K562 (cell line): ENCODE data around the gene SYT1. TPM values are rescaled to one million over a fixed set of nuclear protein-coding genes. Genes with fewer than 3 reads are reported as not detected.

Source experiments
- ATAC-seq: fragments of 200-7000 bp; cut with Tn5 transposase; 3 replicates; pipeline ENCODE4 v1.9.1; 2020; ENCODE audit warnings: moderate library complexity
- BruUV-seq: library from RNA; stranded (reverse); fragments of 400-500 nt; replicated peaks from 2 replicates; lab custom pipeline; 2021; lab: Mats Ljungman, UMichigan
- CTCF ChIA-PET: fragments of 300-600 bp; formaldehyde crosslinking; extraction: SDS; loops from one replicate; lab custom pipeline; 2021; ENCODE audit warnings: low intra/inter-chr PET ratio; lab: Yijun Ruan, JAX
- POLR2A ChIA-PET: fragments of 300-600, 350-650 bp; sonication (Branson Sonifier 250); formaldehyde crosslinking; extraction: SDS; loops from one replicate; lab custom pipeline; 2021; ENCODE audit warnings: antibody characterized with exemption, inconsistent platforms; lab: Yijun Ruan, JAX
- DNase-seq, 4 experiments: peaks; one replicate each; pipeline versions ENCODE4 v3.0.0 to v3.0.0-alpha.2; 2011 to 2018; ENCODE audit warnings: low spot score in 3 of 4, mixed read lengths in 3 of 4; ENCODE audit errors: extremely low read depth in 1 of 4
- FAIRE-seq: peaks from 2 replicates; lab custom pipeline; 2011; peaks lifted over from hg19 to GRCh38; lab: Jason Lieb, UNC
- H2AFZ ChIP-seq: 2 replicates; pipeline ENCODE4 v1.6.0; 2011; ENCODE audit warnings: low read depth, low read length, control low read depth, inconsistent platforms
- H3K27ac ChIP-seq: fragments of 200-600 bp; 3 replicates; pipeline ENCODE4 v1.8.0; 2011; ENCODE audit warnings: low read depth, mild to moderate bottlenecking, control low read depth, inconsistent platforms, low read length, moderate library complexity, mixed read lengths; ENCODE audit errors: extremely low read depth
- H3K27me3 ChIP-seq, 2 experiments: fragments of 300-600 bp in 1 of 2; 2 replicates in 1 of 2; 3 replicates in 1 of 2; pipeline versions ENCODE4 v1.6.0 to v1.8.0; 2011; ENCODE audit warnings: inconsistent platforms in 2 of 2, low read length in 2 of 2, mild to moderate bottlenecking in 1 of 2, mixed read lengths in 1 of 2, moderate library complexity in 1 of 2; ENCODE audit not compliant: control insufficient read depth in 2 of 2, insufficient read depth in 2 of 2
- H3K36me3 ChIP-seq: fragments of 300-600 bp; 3 replicates; pipeline ENCODE4 v1.8.0; 2011; ENCODE audit warnings: mild to moderate bottlenecking, low read length, inconsistent platforms; ENCODE audit not compliant: control insufficient read depth, insufficient read depth
- H3K4me1 ChIP-seq, 2 experiments: fragments of 200-600 bp in 1 of 2; replicated peaks in 1 of 2; 2 replicates in 1 of 2; 3 replicates in 1 of 2; pipeline versions ENCODE4 v1.5.1 to v1.8.0; 2011; ENCODE audit warnings: inconsistent platforms in 2 of 2, low read length in 2 of 2, mild to moderate bottlenecking in 1 of 2, mixed read lengths in 1 of 2, moderate library complexity in 1 of 2; ENCODE audit not compliant: control insufficient read depth in 2 of 2, insufficient read depth in 2 of 2
- H3K4me2 ChIP-seq: 2 replicates; pipeline ENCODE4 v1.6.1; 2011; ENCODE audit warnings: low read length, control low read depth, inconsistent platforms, mixed read lengths; ENCODE audit not compliant: insufficient read depth
- H3K4me3 ChIP-seq: fragments of 200-600 bp; sonication (generic), shearing (Covaris generic); 2 replicates; pipeline ENCODE4 v1.5.1; 2016; ENCODE audit warnings: control low read depth, inconsistent platforms
- H3K79me2 ChIP-seq: fragments of 200-600 bp; 3 replicates; pipeline ENCODE4 v1.8.0; 2011; ENCODE audit warnings: low read length, inconsistent platforms; ENCODE audit not compliant: control insufficient read depth, insufficient read depth
- H3K9ac ChIP-seq, 2 experiments: 2 replicates each; pipeline versions ENCODE4 v1.6.0 to v1.6.1; 2011; ENCODE audit warnings: low read depth in 2 of 2, low read length in 2 of 2, control low read depth in 1 of 2, inconsistent platforms in 1 of 2, mild to moderate bottlenecking in 1 of 2, mixed read lengths in 1 of 2; ENCODE audit not compliant: insufficient read depth in 1 of 2
- H3K9me1 ChIP-seq: one replicate; pipeline ENCODE4 v1.6.0; 2011; ENCODE audit warnings: inconsistent platforms, mild to moderate bottlenecking, low read length, moderate library complexity; ENCODE audit not compliant: control insufficient read depth, insufficient read depth
- H3K9me3 ChIP-seq: replicated peaks from 2 replicates; pipeline ENCODE4 v1.5.1; 2011; ENCODE audit warnings: low read depth, low read length, inconsistent platforms; ENCODE audit not compliant: control insufficient read depth, insufficient read depth
- H4K20me1 ChIP-seq: replicated peaks from 2 replicates; pipeline ENCODE4 v1.6.1; 2011; ENCODE audit warnings: low read length, inconsistent platforms, mixed read lengths; ENCODE audit not compliant: control insufficient read depth, insufficient read depth
- HDAC2 ChIP-seq: fragments of 450-650 bp; IDR thresholded peaks from 2 replicates; pipeline ENCODE4 v1.6.1; 2016; ENCODE audit warnings: mild to moderate bottlenecking
- HMG20A ChIP-seq: fragments of 450-650 bp; formaldehyde crosslinking; conservative IDR thresholded peaks from 2 replicates; pipeline ENCODE4 v1.4.0; 2020; ENCODE audit warnings: mild to moderate bottlenecking, mixed read lengths
- KDM1A ChIP-seq, 2 experiments: fragments of 450-650 bp; IDR thresholded peaks; 2 replicates each; pipeline ENCODE4 v1.6.1; 2016; ENCODE audit warnings: mild to moderate bottlenecking in 2 of 2
- MLX ChIP-seq, 2 experiments: fragments of 450-650 bp in 1 of 2; sonication (generic) in 1 of 2; formaldehyde crosslinking; conservative IDR thresholded peaks; 2 replicates each; pipeline versions ENCODE4 v1.4.0 to v1.8.1; 2020 to 2022; ENCODE audit warnings: mild to moderate bottlenecking in 1 of 2, missing genetic modification reagents in 1 of 2
- TGIF2 ChIP-seq: sonication (generic); formaldehyde crosslinking; IDR thresholded peaks from 2 replicates; pipeline ENCODE4 v1.8.1; 2022; ENCODE audit warnings: mild to moderate bottlenecking, missing genetic modification reagents, moderate library complexity
- ZEB2 ChIP-seq: fragments of 450-650 bp; IDR thresholded peaks from 2 replicates; pipeline ENCODE4 v1.6.1; 2016
- WGBS: fragments of 100-300 bp; shearing (Covaris generic); methylation state at CpG from one replicate; pipeline ENCODE4 v1.1.6; 2016; ENCODE audit warnings: low coverage, mixed read lengths; ENCODE audit not compliant: insufficient coverage; ENCODE audit errors: missing lambda C conversion rate; 5-methylcytosine and 5-hydroxymethylcytosine counted together
- in situ Hi-C: fragments of 300-500 bp; cut with MboI; formaldehyde crosslinking; loops from 4 replicates; pipeline ENCODE4 v1.15.0; 2018; ENCODE audit warnings: inconsistent platforms, mixed read lengths
- intact Hi-C: fragments of 100-400 bp; cut with micrococcal nuclease; formaldehyde crosslinking; loops from 2 replicates; pipeline ENCODE4 v1.14.2; 2022
- polyA plus RNA-seq, 8 experiments: library from polyadenylated mRNA; depleted of rRNA in 4 of 8; stranded (reverse) in 5 of 8; unstranded in 3 of 8; fragments of >200 nt; fragmentation: Nextera tagmentation in 2 of 8; fragmentation: Illumina TruSeq in 1 of 8; extraction: Ambion mirVana in 2 of 8; extraction: Trizol in 1 of 8; gene quantifications; 2 replicates each; pipeline versions ENCODE4 v1.2.1 to v1.2.3, GENCODE V29; 2011 to 2014; ENCODE audit warnings: inconsistent platforms in 1 of 8, missing spikeins in 1 of 8
- total RNA-seq, 7 experiments: library from RNA; depleted of rRNA in 6 of 7; stranded (reverse); fragments of >200 nt in 6 of 7; fragmentation: Illumina TruSeq in 2 of 7; extraction: Trizol in 2 of 7; gene quantifications; 2 replicates each; pipeline versions ENCODE4 v1.2.1 to v1.2.3, GENCODE V29; 2011 to 2021; ENCODE audit warnings: low replicate concordance in 1 of 7
- TF ChIP-seq, protein P1 (sequence below): fragments of 250-450 bp; sonication (Bioruptor Pico); IDR thresholded peaks from 2 replicates; pipeline ENCODE4 v1.4.0; 2020
- TF ChIP-seq, protein P2 (sequence below): IDR thresholded peaks from 2 replicates; pipeline ENCODE4 v1.6.1; 2011; ENCODE audit not compliant: insufficient read length; ENCODE audit errors: extremely low read depth

Gene SYT1
- total and polyA plus RNA-seq, 9 of the 15 experiments (the other 6 are each of a cell fraction or from before 2014, with no cell fraction given) = 0.03 to 0.13 (median 0.07) TPM; not detected in 4

- Histone ChIP-seq H3K79me2 (no peaks in the 10 kb centered on the region), H3K27ac (no peak overlapping the region), H4K20me1 (no peaks in the 10 kb centered on the region), H3K36me3 (no peaks in the 10 kb centered on the region), H2AFZ (no peak overlapping the region), H3K4me2 (no peak overlapping the region), H3K9me1 (no peaks in the 10 kb centered on the region), H3K4me1 (no peaks in the 10 kb centered on the region), H3K27me3 (no peaks in the 10 kb centered on the region), H3K4me3 (no peak overlapping the region), H3K9ac (no peak overlapping the region), H3K9me3 (no peaks in the 10 kb centered on the region; the same call in 1 of the 2 replicates)
- in situ Hi-C loops (no loop called here), intact Hi-C loops (no loop called here)
- 0% methylated on average over 1 of the region's 1 CpG for WGBS
- TF ChIP-seq, protein P1, sequence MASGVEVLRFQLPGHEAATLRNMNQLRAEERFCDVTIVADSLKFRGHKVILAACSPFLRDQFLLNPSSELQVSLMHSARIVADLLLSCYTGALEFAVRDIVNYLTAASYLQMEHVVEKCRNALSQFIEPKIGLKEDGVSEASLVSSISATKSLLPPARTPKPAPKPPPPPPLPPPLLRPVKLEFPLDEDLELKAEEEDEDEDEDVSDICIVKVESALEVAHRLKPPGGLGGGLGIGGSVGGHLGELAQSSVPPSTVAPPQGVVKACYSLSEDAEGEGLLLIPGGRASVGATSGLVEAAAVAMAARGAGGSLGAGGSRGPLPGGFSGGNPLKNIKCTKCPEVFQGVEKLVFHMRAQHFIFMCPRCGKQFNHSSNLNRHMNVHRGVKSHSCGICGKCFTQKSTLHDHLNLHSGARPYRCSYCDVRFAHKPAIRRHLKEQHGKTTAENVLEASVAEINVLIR = no peak
- no peak for DNase-seq
- no TSS peak for BruUV-seq
- POLR2A ChIA-PET = no interaction called here
- no peak for ATAC-seq
- FAIRE-seq = no peak
- CTCF ChIA-PET = no interaction called here
These were observed 158.7 kb downstream of the SYT1 start for GRCh38 chr12:79023261-79023660.

- no peaks in the 10 kb centered on the region for H3K4me1 ChIP-seq
- H3K27me3 ChIP-seq = no peaks in the 10 kb centered on the region
- H3K36me3 ChIP-seq = no peaks in the 10 kb centered on the region
- in situ Hi-C loops = no loop called here
- H3K9me1 ChIP-seq = no peaks in the 10 kb centered on the region
- H3K4me3 ChIP-seq = no peak overlapping the region
- 0% methylated on average over 1 of the region's 2 CpGs for WGBS
- H3K79me2 ChIP-seq = no peaks in the 10 kb centered on the region
- no peak overlapping the region for H2AFZ ChIP-seq
- ChIA-PET CTCF (no interaction called here), POLR2A (no interaction called here)
- H3K27ac ChIP-seq = no peak overlapping the region
- no peak for FAIRE-seq
- no peaks in the 10 kb centered on the region for H4K20me1 ChIP-seq
- no peak overlapping the region for H3K9ac ChIP-seq
- no peak for ATAC-seq
- intact Hi-C loops = no loop called here
- DNase-seq = no peak
- H3K9me3 ChIP-seq = no peaks in the 10 kb centered on the region; the same call in 1 of the 2 replicates
- BruUV-seq = no TSS peak
- no peak overlapping the region for H3K4me2 ChIP-seq
- TF ChIP-seq HDAC2 (no peak), MLX (CRISPR knock-in tag; conservative IDR thresholded peaks at IDR 0.05) (no peak), ZEB2 (no peak), HMG20A (CRISPR knock-in tag) (no peak), TGIF2 (CRISPR knock-in tag) (no peak), KDM1A (IDR thresholded peaks at IDR 0.05) (no peak)
- TF ChIP-seq, protein P2, sequence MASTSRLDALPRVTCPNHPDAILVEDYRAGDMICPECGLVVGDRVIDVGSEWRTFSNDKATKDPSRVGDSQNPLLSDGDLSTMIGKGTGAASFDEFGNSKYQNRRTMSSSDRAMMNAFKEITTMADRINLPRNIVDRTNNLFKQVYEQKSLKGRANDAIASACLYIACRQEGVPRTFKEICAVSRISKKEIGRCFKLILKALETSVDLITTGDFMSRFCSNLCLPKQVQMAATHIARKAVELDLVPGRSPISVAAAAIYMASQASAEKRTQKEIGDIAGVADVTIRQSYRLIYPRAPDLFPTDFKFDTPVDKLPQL = no peak
These were observed 159.2 kb downstream of the SYT1 start for GRCh38 chr12:79023784-79024183.
